ENCODE results near the gene CAMKMT.

Gene CAMKMT

DNA sequence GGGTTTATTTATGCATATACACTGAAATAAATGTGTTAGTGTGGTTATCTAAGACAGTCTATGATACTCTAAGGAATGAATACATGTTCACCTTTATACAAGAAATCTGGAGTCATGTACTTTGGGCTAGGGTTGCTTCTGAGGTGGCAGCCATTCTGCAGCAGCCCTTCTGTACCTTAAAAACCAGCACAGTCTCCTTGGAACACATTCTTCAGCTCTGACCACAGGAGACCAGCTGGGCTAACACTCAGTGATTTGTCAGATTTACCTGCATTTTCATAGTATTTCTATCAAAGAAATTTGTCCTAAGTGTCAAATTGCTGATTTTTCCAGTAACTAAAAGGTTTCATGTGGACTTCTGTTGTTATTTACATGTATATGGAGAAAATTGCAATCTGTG lies 167.7 kb downstream of the CAMKMT start:
- no peak overlapping the region for H3K4me3 ChIP-seq (ENCODE audit: low read depth, low read length, poor library complexity, severe bottlenecking)
- no peaks in the 10 kb centered on the region for H3K9me2 ChIP-seq (ENCODE audit: low read depth, low read length)
- 0 out of 2 replicates have a peak, but pooled peaks cover 4% of the 10 kb centered on the region for H3K36me3 ChIP-seq (ENCODE audit: insufficient read depth, low read length)
- H3K9ac ChIP-seq (ENCODE audit: low read length) = no peak overlapping the region
- no peaks in the 10 kb centered on the region for H3K9me3 ChIP-seq (ENCODE audit: low read length)
- H3K79me2 ChIP-seq (ENCODE audit: insufficient read depth, low read length) = no peaks in the 10 kb centered on the region
- H3K4me2 ChIP-seq (ENCODE audit: low read length) = no peak overlapping the region
- no peak overlapping the region for H3K27ac ChIP-seq (ENCODE audit: low read depth, low read length, poor library complexity, severe bottlenecking)
- H2AFZ ChIP-seq (ENCODE audit: low read length) = no peak overlapping the region
- no peaks in the 10 kb centered on the region for H3K27me3 ChIP-seq (ENCODE audit: insufficient read depth, low read length)
- H3F3A ChIP-seq (ENCODE audit: insufficient read depth, low read length) = no peaks in the 10 kb centered on the region
- TF ChIP-seq, protein P1, sequence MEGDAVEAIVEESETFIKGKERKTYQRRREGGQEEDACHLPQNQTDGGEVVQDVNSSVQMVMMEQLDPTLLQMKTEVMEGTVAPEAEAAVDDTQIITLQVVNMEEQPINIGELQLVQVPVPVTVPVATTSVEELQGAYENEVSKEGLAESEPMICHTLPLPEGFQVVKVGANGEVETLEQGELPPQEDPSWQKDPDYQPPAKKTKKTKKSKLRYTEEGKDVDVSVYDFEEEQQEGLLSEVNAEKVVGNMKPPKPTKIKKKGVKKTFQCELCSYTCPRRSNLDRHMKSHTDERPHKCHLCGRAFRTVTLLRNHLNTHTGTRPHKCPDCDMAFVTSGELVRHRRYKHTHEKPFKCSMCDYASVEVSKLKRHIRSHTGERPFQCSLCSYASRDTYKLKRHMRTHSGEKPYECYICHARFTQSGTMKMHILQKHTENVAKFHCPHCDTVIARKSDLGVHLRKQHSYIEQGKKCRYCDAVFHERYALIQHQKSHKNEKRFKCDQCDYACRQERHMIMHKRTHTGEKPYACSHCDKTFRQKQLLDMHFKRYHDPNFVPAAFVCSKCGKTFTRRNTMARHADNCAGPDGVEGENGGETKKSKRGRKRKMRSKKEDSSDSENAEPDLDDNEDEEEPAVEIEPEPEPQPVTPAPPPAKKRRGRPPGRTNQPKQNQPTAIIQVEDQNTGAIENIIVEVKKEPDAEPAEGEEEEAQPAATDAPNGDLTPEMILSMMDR (IDR thresholded peaks at IDR 0.05; ENCODE audit: low read length) = no peak
- TF ChIP-seq EZH2 (IDR thresholded peaks at IDR 0.05; ENCODE audit: borderline replicate concordance, low read length) = no peak
- H4K20me1 ChIP-seq (ENCODE audit: insufficient read depth, low read length) = no peaks in the 10 kb centered on the region
- no peaks in the 10 kb centered on the region for H3K4me1 ChIP-seq (ENCODE audit: insufficient read depth, low read length, severe bottlenecking)

DNA sequence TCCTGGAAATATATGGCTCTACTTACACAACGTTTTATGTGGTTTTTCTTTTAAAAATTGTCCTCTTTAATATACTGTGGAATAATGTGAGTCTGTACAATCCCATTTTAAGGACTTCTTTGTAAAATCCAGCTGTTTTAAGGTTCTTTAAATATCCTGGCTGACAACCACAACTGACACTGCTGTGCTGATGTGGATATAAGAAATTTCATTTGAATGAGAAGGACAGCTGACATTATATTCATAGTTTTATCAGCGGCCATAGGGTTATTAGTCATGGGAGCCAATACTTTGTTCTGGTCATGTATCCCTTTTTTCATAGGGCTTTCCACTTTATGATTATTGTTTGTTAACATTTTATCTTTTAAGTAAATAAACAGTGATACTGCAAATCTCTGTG lies 169.5 kb downstream of the CAMKMT start:
- Histone ChIP-seq H3K4me1 (ENCODE audit: insufficient read depth, low read length, severe bottlenecking) (no peaks in the 10 kb centered on the region), H3K9ac (ENCODE audit: low read length) (no peak overlapping the region), H3K79me2 (ENCODE audit: insufficient read depth, low read length) (no peaks in the 10 kb centered on the region), H3K4me2 (ENCODE audit: low read length) (no peak overlapping the region), H3K4me3 (ENCODE audit: low read depth, low read length, poor library complexity, severe bottlenecking) (no peak overlapping the region), H4K20me1 (ENCODE audit: insufficient read depth, low read length) (no peaks in the 10 kb centered on the region), H3K27ac (ENCODE audit: low read depth, low read length, poor library complexity, severe bottlenecking) (no peak overlapping the region), H3K27me3 (ENCODE audit: insufficient read depth, low read length) (no peaks in the 10 kb centered on the region), H3K9me3 (ENCODE audit: low read length) (no peaks in the 10 kb centered on the region), H3K9me2 (ENCODE audit: low read depth, low read length) (no peaks in the 10 kb centered on the region), H2AFZ (ENCODE audit: low read length) (no peak overlapping the region), H3F3A (ENCODE audit: insufficient read depth, low read length) (no peaks in the 10 kb centered on the region), H3K36me3 (ENCODE audit: insufficient read depth, low read length) (0 out of 2 replicates have a peak, but pooled peaks cover 4% of the 10 kb centered on the region)
- TF ChIP-seq, protein P1 (IDR thresholded peaks at IDR 0.05; ENCODE audit: low read length) = no peak
- no peak for TF ChIP-seq EZH2 (IDR thresholded peaks at IDR 0.05; ENCODE audit: borderline replicate concordance, low read length)

DNA sequence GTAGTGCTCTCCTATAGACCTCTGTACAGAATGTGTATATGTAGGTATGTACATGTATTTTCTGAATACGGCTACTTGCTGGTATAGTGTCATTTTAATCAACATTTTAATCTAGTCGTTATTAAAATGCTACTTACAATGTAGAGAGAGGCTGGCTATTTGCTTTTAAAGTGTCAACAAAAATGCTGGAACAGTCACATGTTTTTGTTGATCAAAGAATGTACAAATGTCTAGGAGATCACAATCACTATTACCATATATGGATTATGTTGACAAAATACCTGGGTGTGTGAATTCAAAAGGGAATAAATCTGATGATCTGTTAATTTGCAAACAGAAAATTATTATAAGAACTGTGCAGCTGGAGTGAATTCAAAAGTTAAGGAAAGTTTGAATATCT lies 170.3 kb downstream of the CAMKMT start:
- Histone ChIP-seq H3K36me3 (ENCODE audit: insufficient read depth, low read length) (0 out of 2 replicates have a peak, but pooled peaks cover 4% of the 10 kb centered on the region), H2AFZ (ENCODE audit: low read length) (no peak overlapping the region), H3K27ac (ENCODE audit: low read depth, low read length, poor library complexity, severe bottlenecking) (no peak overlapping the region), H3K9me2 (ENCODE audit: low read depth, low read length) (no peaks in the 10 kb centered on the region), H3F3A (ENCODE audit: insufficient read depth, low read length) (no peaks in the 10 kb centered on the region), H3K27me3 (ENCODE audit: insufficient read depth, low read length) (no peaks in the 10 kb centered on the region), H4K20me1 (ENCODE audit: insufficient read depth, low read length) (no peaks in the 10 kb centered on the region), H3K79me2 (ENCODE audit: insufficient read depth, low read length) (no peaks in the 10 kb centered on the region), H3K9me3 (ENCODE audit: low read length) (no peaks in the 10 kb centered on the region; the same call in 1 of the 2 replicates), H3K4me1 (ENCODE audit: insufficient read depth, low read length, severe bottlenecking) (no peaks in the 10 kb centered on the region), H3K4me2 (ENCODE audit: low read length) (no peak overlapping the region), H3K9ac (ENCODE audit: low read length) (no peak overlapping the region), H3K4me3 (ENCODE audit: low read depth, low read length, poor library complexity, severe bottlenecking) (no peak overlapping the region)
- TF ChIP-seq, protein P1 (IDR thresholded peaks at IDR 0.05; ENCODE audit: low read length) = no peak
- no peak for TF ChIP-seq EZH2 (IDR thresholded peaks at IDR 0.05; ENCODE audit: borderline replicate concordance, low read length)
